Lower leg skin (tissue), 3 donors: ENCODE data around the gene LGR6.

Experiments used
- CTCF ChIP-seq, 3 donors: fragments of 450-650 bp; IDR thresholded peaks; one replicate each; pipeline ENCODE4 v1.5.1; 2016; ENCODE audit warnings: antibody characterized with exemption in 3 of 3, mild to moderate bottlenecking in 3 of 3, moderate library complexity in 2 of 3
- POLR2A ChIP-seq, 2 donors: fragments of 450-650 bp; IDR thresholded peaks; one replicate each; pipeline ENCODE4 v1.6.1; 2016 to 2017; ENCODE audit warnings: antibody characterized with exemption in 2 of 2, mild to moderate bottlenecking in 1 of 2, moderate library complexity in 1 of 2

- TF ChIP-seq CTCF (IDR thresholded peaks at IDR 0.05) (no peak), POLR2A (IDR thresholded peaks at IDR 0.05) (no peak)
Observed at GRCh38 chr1:202285908-202286307, 92.3 kb downstream of the LGR6 start.
